ENCODE data around the gene TNNT1.

The TNNT1 gene

GRCh38 chr19:55106591-55106990 lies 42.4 kb downstream of the TNNT1 start:
- no peak for DNase-seq

DNA sequence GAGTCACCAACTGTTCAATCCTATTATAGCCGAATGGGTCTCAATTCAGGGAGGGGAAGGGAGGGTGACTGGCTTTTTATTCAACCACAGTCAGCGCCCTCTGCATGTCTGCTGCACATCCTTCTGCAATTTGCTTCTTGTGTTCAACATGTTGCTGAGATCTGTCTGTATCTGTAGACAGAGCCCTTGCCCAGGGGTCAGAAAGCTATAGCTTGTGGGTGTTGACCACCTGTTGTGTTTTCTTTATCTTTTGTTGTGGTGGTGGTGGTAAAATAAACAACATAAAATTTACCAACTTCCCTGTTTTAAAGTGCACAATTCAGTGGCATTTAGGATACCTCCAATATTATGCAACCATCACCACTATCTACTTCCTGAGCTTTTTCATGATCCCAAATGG lies 43.8 kb downstream of the TNNT1 start:
- no peak for DNase-seq

- no peak for DNase-seq
These were observed 45.8 kb downstream of the TNNT1 start for GRCh38 chr19:55103190-55103589.

DNA sequence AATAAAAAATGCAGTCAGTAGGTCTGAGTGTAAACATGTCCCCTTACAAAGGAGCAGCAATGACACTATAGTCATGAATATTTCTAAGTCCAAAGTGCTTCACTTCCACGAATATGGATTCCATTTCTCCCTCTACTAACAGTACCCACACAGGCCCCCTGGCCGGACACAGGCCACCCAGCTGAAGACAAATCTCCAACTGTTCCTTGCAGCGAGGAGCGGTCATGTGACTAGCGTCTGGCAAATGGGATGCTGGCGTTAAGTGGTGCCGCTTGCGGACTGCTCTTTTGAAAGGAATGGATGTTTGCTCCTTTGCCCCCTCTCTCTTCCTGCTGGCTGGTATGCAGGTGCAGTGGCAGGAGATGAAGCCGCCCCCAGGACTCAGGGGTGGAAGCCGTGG lies 47.7 kb downstream of the TNNT1 start:
- DNase-seq = no peak

DNA sequence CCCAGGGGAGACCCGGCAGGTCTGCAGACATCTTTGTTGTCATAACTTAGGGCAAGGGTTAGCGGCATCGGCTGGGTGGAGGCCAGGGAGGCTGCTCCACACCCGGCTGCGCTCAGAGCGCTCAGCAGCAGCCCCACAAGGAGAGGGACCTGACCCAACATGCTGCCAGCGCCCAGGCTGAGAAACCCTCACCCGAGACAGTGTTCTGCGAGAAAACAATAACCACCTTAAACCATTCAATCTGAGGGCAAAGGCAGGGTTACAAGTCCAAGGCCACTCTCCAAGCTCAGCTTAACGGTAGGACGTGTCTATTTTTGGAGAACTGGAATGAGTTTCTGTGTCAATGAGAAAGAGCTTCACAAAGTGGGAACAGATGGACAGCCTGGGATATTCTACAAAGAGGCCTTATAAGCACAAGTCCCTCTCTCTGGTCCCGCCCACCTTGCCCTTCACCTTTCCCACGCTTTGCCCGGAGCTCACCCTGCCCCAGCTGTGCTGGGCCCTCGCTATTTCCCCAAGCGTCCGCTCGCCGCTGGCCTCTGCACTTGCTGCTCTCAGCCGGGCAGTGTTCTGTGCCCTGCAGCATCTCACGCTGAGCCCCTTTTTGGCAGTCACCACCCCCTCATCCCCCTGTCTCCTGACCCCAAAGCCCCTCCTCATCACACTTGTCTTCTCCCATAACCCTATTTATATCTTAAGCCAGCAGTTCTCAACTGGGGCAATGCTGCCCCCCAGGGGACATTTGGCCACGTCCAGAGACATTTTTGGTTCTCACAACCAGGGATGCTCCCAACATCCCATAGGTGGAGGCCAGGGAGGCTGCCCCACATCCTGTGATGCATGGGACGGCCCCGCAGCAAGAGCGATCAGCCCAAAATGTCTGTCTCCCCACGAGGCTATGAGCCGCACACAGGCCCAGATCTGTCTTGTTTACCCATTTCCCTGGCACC lies 49.2 kb downstream of the TNNT1 start:
- DNase-seq = no peak

DNA sequence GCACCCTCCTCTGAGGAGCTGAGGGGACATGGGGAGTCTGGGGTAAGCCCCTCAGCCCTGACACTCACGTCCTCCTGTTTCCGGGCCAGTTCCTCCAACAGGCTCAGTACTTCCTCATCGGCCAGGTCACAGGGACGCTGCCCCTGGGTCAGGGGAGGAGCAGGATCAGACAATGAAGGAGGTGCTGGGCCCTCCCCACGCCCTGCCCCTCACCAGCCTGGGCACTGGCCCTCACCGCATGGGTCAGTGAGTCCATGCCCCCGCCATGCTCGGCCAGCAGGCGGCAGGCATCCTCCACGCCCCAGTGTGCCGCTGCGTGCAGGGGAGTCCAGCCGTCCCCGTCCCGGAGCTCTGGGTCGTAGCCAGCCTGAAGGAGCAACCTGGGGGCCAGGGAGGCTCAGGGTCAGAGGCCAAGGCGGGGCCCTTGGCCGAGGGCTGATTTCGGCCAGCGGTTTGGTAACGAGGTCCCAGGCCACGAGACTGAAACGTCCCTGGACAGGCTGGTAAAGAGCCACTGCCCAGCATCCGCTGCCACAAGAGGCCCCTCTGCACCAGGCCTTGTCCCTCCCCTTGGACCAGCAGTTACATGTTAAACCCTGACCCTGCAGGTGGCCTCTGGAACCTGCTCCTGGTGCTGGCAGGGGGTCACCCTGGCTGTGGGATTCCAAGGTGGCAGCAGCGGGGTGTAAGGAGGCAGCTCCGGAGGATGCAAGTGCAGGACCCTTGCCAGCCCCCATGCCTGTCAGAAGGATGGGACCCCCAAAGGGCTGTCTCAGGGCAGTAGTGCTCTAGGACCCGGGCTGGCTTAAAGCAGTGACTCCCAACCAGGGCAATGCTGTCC lies 50.1 kb downstream of the TNNT1 start:
- no peak for DNase-seq

DNA sequence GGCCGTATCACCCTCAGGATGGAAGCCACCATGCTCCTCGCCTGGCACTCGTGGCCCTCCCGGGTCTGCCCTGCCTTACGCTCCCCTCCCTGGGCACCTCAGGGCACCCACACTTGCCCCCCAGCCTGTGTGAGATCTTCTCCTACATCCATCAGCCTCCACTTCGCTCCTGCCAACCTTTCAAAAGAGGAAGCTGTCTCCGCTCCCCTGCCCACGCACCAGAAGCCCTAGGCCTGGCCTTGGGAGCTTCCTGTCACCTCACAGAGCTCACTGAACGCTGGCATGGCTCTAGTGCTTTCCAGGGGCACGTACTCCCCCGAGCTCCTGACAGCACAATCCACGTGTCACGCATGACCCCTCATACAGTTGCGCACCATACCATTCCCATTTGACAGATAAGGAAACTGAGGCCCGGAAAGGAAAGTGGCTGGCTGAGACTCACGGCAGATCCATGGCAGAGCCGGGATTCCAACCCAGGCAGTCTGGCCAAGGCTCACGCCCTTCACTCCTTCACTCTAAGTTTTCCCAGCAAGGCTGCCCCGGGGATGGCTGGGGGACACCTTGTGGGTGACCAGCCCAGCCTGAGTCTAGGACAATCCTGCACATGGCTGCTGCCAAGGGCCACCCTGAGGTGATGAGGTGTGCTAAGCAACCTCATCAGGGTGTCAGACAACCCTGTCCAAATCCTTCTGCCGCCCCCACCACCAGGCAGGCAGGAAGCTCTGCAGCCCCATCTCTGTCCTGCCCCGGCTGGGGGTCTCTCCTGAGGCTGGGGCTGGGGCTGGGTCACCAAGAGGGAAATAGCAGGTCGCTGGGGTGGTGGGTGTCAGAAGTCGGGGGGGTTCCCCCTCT lies 50.9 kb downstream of the TNNT1 start:
- no peak for DNase-seq

DNA sequence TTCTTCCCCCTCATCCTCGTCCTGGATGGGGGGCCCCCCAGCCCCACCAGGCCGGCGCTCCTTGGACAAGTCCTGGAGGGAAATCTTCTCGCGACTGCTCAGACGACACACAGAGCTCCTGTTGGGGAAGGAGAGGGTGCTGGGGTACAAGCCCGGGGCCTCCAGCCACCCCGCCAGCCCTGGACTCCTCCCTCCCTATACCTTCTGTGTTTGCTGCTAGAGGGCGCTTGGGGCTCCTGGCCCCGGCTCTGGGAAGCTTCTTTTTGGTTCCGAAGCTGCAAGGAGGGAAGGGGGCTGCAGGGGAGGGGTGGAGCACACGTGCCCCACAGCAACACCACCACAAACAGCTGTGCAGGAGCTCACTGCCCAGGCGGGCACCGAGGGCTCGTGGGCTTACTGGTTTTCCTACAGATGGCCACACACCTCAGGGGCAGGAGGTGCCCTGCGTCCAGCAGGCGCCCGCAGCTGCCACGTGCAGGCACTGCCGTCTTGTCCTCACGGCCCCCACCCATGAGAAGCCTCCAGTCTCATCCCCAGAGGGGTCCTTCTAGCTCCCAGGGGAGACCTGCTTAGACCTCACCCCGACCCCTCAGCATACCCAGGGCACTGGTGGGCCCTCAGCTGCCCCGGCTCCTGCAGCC lies 52.8 kb downstream of the TNNT1 start:
- DNase-seq = no peak

GRCh38 chr19:55095260-55096060 lies 53.5 kb downstream of the TNNT1 start:
- no peak for DNase-seq

DNA sequence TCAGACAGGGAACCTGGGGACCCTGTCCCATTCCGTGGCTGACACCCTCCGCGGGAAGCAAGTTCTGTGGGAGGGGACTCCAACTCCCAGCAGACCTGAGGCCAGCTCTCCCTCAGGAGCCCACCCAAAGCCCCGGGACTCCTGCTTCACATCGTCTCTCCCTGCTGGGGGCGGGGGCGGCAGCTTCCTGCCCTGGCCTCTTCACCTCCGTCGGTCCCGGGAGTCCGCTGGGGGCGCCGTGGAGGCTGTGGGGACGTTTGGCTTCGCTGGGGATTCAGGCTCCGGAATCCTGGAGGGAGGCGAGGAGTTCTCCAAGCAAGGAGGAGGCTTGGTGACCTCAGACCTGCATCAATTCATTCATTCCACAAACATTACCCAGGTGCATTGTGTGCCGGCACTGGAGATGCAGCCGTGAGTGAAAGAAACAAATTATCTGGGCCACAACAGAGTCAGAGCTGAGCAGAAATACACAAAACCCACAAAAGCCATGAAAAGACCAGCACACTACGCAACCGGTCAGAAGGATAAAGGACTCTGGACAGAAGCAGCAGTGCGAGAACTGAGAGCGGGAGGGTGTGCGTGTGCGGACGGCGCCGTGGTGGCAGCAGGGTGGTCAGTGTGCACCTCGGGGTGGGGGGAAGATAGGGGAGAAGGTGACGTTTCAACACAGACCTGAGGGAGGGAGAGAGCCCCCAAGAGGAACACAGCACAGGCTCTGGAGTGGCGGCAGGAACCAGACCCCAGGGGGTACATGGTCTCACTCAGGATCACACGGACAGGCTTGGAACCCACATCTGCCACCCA lies 54.3 kb downstream of the TNNT1 start:
- no peak for DNase-seq

- no peak for DNase-seq
These were observed 56.3 kb downstream of the TNNT1 start for GRCh38 chr19:55092423-55093318.

GRCh38 chr19:55091955-55092354 lies 57.1 kb downstream of the TNNT1 start:
- DNase-seq = no peak

DNA sequence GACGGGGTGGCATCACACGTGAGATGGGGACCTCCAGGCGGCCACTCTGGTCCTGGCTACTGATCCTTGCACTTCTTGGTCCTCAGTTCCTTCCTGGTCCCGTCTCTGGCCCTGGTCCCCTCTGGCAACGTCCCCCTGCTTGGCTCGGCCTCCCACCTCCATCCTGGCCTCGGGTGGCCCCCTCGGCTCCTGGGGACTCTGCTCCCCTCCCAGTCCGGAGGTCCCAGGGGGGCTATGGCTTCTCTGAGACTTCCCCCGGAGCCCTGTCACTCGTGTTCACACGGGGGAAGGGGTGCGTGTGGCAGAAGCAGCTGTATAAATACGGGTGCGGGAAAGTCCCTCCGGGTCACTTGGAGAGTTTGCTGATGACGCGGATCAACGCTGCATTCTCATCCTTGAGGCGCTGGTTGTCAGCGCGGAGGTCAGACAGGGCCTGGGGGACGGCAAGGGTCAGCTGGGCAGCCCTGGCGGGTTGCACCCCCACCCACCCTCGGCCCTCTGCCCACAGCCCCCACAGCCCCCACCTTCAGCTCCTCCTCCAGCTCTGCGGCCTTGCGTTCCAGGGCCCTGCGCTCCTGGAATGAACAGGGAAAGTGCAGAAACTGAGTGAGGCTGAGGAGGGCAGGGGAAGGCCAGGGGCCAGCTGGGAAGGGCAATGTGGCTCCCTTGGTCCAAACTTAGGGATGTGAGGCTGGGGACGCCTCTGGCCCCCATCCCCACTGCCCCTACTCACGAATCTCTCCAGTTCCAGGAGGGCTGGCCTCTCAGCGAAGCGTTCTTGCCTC lies 57.7 kb downstream of the TNNT1 start:
- DNase-seq = no peak

GRCh38 chr19:55090564-55090963 lies 58.4 kb downstream of the TNNT1 start:
- DNase-seq = no peak

- DNase-seq = no peak
These were observed 59.6 kb downstream of the TNNT1 start for GRCh38 chr19:55089342-55089944.

- peak in 1 of 2 experiments; percentile 65 for DNase-seq
These were observed 60.3 kb downstream of the TNNT1 start for GRCh38 chr19:55088543-55089341.

DNA sequence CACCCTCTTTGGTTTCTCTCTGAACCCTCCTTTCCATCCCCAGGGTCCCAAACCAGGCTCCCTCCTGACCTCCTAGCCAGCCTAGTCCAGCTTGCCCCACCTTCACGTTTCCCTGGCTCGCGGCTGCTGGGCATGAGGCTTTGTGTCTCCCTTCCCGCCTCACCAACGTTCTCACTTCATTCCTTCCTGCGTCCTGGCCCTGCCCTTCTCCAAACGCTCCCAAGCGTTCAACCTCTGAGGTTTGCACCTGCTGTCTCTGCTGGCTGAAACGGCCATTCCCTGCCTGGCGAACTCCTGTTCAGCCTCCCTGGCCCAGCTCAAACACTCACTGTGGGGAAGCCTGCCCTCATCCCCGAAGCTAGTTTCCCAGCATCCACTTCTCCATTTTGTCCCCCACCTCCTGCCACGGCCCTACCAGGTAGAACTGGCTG lies 61.0 kb downstream of the TNNT1 start:
- DNase-seq = no peak
